GM19455 (cell line): ENCODE measurements around the gene MPG.
"Not testable (repeated sequence)": the region's sequence is repeated elsewhere in the genome, so short reads cannot be mapped to it uniquely, and the experiment has no call there.

Experiments used
- ATAC-seq: cut with Tn5 transposase; IDR thresholded peaks from one replicate; pipeline ENCODE4 v1.9.1; 2021; ENCODE audit not compliant: unreplicated experiment

MPG gene

DNA sequence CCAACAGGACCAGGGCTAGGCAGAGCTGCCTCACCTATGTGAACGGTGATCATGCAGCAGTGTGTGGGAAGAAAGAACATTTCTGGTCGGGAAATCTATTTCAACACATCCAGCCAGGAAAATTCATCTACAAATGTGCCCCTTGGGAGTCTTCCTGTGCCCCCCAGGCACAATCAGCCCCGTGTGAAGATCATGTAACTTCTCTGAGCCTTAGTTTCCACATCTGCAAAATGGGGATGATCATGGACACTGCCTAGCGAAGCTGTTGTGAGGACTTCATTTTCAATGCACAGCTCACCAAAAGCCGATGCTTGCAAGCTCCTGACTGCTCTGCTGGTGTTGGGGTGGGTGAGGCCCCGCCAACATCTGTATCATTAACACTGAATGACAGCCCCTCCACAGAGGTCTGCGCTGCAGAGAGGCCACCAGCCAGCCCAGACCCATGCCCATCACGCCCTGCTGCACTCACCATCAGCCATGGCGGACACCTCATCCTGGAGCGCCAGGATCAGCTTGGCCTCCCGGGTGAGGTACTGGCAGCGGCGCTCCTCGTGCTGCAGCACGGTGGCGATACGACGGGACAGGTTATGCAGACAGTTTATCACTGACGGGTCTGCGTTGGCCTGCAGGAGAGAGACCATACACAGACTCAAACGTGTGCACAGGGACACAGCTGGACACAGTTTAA is 34.3 kb downstream of the MPG start:
- no peak for ATAC-seq

DNA sequence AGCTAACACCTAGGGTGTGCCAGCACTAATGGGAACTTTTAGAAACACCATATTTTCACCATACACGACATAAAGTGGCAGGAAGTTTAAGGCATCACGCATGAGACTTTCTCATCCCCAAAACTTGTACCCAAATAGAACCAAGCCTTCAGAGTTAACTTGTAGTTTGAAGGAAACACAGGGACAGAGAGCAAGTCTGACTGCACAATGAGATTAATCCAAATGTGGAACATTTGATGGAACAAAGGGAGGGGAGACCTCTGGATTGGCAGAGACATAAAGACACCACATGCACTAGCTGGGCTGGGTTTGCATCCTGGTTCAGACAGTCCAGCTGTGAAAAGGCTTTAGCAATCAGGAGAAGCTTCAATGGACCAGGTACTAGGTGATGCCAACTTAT is 36.3 kb downstream of the MPG start:
- no peak for ATAC-seq

DNA sequence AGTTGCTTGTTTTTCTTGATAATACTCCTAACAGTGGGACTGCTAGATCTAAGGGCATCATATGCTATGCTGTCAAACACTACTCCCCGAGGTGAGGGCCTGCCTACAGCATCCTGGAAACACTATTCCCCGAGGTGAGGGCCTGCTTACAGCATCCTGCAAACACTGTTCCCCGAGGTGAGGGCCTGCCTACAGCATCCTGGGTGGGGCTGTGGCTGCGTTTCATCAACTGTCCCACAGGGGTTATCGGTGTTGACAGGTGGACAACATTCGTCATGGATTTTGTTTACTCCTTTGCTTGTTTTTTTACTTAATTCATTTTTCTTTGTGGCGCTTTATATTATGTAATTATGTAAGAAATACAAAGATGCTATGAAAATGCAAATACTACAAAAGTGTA is 38.0 kb downstream of the MPG start:
- no peak for ATAC-seq

DNA sequence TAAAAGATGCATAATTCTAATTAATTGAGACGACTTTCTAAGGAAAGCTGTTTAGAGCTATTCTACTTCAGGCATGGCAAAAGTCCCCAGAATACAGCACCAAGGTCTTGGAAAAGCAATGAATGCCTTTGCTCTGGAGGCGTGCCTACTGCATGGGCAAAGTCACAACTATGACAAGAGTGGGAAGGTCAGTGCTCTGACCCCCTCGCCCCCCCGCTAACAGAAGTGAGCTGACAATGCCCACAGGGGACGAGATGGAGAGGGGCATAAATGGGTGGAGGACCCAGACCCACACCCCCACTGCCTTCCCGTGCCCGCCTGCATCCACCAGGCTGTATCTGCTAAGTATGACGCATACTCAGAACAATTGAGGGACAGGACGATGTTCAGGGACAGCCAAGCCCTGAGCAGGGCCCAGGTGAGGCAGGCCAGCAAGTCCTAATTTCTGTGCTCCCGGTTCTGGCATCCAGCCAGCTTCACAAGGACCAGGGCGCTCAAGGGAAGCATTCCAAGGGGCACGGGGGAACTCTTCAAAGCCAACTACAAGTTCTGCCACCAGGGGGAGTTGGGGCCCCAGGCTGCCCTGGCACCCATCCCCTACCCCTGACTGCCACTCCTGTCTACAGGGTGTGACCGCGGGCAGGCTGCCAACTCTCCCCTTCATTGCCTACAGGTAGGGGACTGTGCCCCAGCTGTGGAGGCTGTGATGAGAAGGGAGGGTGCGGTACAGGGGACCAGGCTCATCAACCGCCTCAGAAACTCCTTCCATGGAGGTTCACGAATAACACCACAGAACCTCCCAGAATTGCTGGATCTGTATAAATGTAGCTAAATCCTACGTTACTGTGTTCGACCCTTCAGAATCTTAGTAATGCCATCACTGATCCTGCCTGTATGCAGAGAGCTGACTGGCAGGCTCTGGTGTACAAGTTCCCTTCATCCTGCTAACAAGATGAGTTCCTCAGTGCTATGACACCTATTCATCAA is 39.6 kb downstream of the MPG start:
- no peak for ATAC-seq

DNA sequence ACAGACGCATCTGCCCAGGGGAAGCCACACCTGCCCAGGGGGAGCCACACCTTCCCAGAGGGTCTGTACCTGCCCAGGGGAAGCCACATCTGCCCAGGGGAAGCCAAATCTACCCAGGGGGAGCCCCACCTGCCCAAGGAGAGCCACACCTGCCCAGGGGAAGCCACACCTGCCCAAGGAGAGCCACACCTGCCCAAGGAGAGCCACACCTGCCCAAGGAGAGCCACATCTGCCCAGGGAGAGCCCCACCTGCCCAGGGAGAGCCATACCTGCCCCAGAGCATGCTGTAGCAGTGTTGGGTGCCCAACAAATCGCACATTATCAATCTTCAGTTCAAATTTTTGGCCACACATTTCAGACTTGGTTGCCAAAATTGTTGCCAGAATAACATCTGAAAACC is 40.8 kb downstream of the MPG start:
- no peak for ATAC-seq

DNA sequence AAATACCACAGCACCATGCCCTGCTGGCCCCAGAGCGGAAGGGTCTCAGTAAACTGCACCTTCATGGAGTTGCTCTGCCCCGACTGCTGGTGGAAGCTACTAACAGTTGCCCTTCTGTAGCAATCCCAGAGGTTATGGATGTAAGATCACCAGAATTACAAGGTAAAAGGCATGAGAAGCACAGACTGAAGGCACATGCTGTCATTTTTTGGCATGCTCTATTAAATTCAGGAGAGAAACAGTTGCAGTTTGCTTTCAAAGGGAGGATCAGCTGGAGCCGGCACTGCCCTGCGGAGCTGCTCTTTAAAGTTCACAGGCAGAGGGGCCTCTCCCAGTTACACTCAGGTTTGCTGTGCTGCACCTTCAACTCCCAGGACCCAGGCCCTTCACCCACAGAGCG is 41.3 kb downstream of the MPG start:
- ATAC-seq: no peak

DNA sequence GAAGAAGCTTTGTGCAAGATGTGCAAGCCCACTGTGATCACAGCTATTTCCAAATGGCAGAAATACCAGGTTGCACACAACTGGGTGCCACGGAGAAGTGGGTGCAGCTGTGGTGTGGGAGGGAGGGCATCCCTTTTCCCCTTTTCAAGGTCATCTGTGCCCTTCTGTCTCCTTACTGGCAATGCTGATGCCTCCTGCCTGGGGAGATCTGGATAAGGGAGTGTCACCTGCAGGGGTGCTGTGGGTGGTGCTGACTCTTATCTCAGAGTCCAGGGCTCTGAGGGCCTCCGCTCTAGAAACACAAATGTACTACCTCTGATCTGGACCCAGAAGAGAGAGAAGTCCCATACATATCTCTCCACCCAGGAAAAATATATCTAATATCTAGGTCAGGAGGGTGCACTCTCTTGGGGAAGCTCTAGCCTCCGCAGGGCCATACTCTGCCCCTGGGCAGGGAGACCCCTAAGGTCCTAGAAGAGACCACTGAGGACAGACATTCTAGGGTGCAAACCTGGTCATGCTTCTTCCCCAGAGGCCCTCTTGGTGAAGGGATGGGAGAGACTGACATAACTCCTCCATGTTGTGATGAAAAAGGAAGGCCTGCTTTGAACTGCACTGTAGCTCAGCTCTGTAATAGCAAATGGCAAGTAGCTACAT is 41.9 kb downstream of the MPG start:
- no peak for ATAC-seq

DNA sequence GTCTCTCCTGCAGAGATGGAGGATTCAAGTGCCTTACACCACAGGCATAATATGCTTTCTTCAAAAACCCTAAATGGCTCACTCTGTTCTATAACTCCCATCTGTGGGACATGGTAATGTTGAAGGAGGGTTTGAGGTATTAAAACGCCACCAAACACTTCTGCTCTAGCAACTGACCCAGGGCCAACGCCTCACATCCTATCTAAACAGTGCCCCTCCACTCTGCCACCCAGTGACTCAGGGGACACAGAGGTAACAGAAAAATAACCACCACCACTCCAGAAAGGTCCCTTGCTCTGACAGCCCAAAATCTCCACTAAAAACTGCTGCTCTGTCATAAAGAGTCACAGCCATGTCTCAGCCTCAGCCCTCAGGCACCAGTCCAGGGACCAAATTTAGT is 42.7 kb downstream of the MPG start:
- ATAC-seq: no peak

DNA sequence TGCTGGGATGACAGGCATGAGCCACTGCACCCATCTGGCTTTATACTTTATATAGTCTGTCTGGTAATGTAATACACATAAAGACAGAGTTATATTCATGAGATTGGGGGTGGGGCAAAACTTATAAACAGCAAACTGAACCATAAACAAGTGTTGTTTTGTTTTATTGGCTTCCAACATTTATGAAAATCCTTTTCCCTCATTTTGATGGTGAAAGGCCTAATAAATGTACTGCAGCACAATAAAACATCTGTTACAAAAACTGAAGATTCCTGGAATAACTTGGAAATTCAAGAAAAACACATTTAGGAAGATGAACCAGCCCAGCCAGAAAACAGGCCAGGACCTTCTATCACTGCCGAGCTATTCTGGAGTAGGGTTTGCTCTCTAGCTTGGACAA is 44.3 kb downstream of the MPG start:
- no peak for ATAC-seq

DNA sequence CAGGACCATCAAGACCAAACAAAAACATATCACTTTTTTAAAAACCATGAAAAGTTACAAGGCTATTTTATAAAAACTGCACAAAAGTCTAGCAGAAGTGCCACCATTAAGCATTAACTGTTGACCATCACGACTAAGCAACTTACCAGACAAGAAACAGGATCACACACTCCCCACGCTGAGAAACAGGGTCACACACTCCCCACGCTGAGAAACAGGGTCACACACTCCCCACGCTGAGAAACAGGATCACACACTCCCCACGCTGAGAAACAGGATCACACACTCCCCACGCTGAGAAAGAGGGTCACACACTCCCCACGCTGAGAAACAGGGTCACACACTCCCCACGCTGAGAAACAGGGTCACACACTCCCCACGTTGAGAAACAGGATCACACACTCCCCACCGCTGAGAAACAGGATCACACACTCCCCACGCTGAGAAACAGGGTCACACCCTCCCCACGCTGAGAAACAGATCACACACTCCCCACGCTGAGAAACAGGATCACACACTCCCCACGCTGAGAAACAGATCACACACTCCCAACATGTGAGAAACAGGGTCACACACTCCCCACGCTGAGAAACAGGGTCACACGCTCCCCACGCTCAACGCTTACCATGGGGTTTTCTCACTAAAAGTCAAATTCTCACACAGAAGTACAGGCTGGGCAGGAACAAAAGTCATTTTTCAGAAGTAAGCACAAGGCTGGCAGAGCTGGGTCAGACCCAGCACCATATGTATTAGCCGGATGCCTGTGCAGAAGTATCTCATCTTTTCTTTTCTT is 45.7 kb downstream of the MPG start:
- ATAC-seq: not testable (repeated sequence)

DNA sequence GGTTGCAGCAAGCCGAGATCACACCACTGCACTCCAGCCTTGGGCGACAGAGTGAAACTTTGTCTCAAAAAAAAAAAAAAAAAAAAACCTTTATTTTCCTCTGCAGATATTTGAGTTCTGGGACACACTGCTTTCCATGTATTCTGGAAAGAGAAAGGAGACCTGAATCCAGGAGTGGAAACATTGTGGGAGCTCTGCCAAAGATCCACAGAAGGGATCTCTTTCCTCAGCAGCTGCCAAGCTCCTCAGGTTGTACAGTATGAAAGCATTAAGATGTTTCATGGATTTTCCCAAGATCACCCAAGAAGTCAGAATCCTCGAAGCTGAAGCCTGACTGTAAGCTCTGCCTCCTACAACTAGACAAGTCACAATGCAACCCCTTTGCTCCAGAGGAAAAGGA is 47.0 kb downstream of the MPG start:
- no peak for ATAC-seq

DNA sequence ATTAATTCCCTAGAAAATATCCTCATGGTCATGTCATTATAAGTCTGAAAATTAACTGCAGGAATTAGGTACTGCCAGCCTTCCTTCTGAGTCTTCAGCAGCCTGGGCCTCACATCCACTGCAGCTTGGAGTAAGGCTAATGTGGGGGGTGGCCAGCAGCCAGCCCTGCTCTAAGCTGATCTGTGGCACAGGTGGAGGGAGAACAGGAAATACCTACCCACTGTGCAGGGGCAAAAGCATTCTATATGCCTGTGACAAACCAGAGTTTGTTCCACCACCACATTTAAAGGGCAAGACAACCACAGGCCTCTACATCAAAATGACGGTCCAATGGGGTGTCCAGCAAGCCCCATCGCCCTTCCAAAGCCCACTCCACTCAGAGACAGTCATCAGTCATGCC is 51.0 kb downstream of the MPG start:
- no peak for ATAC-seq

DNA sequence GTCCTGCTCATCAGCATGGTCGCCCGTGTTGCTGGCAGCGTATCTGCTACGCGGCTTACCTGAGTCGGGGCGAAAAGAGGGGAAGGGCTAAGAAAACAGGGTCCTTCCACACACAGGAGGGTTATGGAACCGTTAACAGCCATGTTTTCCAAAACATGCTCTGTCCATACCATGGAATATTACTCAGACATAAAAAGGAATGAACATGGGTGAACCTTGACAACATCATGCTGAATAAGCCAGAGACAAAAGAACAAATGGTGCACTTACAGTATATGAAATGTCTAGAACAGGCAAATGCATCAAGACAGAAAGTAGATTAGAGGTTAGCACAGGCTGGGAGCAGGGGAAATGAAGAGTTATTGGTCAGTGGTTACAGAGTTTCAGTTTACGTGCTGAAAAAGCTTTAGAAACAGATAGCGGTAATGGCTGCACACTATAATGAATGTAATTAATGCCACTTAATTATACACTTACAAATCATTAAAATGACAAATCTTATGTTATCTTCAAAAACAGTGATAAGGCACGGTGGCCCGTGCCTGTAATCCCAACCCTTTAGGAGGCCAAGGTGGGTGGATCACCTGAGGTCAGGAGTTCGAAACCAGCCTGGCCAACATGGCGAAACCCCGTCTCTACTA is 52.6 kb downstream of the MPG start:
- no peak for ATAC-seq

DNA sequence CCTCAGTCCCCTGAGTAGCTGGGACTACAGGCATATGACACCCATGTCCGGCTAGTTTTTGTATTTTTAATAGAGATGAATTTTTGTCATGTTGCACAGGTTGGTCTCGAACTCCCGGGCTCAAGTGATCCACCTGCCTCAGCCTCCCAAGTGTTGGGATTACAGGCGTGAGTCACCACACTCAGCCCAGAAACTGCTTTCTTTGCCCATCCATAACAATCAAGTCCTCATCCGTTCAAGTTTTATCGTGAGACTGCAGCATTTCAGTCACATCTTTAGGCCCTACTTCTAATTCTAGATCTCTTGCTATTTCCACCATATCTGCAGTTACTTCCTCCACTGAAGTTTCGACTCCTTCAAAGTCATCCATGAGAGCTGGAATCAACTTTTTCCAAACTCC is 54.1 kb downstream of the MPG start:
- no peak for ATAC-seq

DNA sequence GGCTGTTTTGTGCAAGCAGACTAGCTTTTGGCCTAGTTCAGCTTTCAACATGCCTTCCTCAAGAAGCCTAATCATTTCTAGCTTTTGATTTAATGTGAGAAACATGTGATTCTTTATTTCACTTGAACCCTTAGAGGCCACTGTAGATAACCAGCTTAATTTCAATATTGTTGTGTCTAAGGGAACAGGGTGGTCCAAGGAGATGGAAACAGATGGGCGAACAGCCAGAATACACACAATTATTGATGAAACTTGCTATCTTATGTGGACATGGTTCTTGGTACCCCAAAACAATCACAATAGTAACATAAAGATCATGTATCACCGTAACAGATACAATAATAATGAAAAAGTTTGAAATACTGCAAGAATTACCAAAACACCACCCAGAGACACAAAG is 55.7 kb downstream of the MPG start:
- no peak for ATAC-seq
